MV-4-11 (cell line): ENCODE measurements around the gene KDM1B.

Experiments
- DNase-seq: peaks from one replicate; lab custom pipeline; 2025; lab: John Stamatoyannopoulos, UW

Gene KDM1B

GRCh38 chr6:18234564-18234963, 79.3 kb downstream of the KDM1B start:
- no peak for DNase-seq

GRCh38 chr6:18235524-18235923, 80.3 kb downstream of the KDM1B start:
- no peak for DNase-seq

GRCh38 chr6:18237167-18237566, 81.9 kb downstream of the KDM1B start:
- DNase-seq: no peak

GRCh38 chr6:18240230-18240629, 85.0 kb downstream of the KDM1B start:
- DNase-seq: no peak

DNA sequence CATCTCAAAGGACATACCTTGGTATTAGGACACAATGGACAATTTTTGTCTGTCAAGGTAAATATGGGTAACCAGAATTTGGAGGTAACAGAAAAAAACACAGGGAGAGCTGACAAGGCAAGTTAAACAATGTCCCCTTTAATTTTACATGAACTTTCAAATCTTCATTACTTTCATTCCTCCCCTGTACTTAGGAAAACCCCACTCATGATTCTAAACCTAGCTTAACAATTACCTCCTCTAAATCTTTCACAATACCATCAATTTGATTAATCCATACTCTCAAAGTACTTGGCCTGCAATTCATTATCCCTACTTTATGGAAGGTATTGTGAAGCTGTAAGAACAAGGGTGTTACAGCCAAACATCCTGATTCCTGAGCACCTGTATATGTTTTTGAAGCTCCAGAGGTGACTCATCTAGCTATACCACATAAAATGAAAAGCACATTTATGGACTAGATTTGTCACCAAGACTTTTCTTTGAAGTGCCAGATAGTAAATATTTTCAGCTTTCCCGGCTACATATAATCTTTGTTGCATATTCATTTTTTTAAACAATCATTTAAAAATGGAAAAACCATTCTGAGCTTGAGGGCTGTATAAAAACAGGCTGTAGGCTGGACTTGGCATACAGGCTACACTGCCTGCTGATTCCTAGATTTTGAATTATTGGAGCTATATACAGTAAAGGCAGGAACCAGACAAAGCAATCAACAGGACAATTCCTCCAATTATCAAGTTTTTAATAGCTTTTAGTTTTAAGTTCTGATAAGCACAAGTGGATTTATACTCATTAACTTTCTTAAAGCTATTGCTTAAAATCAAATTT, 86.2 kb downstream of the KDM1B start:
- no peak for DNase-seq

- DNase-seq: no peak
These were observed 87.0 kb downstream of the KDM1B start for GRCh38 chr6:18242062-18242851.

DNA sequence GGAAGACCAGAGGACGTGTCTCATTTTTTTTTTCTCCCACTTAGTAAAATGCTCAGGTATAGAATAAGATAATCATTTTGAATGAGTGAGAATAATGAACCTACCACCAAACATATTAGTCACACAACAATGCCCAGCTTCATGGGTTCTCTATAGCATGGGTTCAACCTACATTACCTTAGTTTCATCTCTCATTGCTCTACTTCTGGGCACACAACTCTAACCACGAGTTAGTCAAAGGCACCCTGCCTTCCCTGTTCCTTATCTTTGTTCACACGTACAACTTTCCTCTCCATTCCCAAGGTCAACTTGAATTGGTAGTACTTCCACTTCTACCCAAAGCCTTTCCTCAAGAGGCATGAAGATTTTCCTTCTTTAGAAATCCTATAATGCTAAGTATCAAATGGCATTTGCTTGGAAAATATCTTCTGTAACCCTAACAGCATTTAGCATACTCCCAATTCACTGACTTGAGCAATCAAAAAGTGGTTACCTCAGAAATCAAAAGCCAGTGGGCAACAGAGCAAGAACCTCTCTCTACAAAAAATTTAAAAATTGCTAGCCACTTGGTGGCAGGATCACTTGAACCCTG, 88.2 kb downstream of the KDM1B start:
- no peak for DNase-seq

DNA sequence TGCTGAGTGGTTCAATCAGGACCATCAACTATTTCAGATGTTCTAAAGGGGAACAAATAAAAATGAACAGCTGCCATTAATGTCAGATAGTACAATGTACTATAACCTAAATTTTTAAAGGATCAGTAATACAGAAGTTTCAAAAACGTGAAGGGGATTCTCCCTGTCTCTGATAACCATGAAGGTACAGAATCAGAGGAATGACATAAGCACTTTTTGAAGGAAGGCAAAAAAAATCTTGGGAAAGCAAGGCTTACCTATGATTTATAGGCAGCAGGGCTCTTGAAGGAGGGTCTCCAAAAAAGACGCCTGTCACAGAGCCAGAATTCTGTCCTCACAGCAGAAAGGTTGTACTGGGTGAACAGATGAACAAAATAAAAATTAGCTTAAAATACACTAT, 89.0 kb downstream of the KDM1B start:
- no peak for DNase-seq

DNA sequence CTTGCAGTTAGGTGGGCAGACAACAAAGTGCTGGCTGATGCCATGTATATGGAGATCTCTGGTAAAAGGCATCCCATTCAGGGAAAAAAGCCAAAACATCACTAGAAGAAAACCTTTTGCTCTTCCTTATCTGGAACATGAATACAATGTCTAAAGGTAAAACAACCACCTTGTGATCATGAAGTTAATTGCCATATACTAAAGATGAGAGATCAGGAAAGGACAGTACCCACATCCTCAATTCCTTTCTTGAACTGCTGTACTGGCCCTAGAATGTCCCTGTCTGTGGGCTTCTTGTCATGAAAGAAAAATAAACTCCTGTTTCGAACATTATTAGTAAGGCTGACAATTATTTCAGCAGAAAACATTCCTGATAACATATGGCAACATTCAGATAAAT, 89.9 kb downstream of the KDM1B start:
- DNase-seq: no peak

DNA sequence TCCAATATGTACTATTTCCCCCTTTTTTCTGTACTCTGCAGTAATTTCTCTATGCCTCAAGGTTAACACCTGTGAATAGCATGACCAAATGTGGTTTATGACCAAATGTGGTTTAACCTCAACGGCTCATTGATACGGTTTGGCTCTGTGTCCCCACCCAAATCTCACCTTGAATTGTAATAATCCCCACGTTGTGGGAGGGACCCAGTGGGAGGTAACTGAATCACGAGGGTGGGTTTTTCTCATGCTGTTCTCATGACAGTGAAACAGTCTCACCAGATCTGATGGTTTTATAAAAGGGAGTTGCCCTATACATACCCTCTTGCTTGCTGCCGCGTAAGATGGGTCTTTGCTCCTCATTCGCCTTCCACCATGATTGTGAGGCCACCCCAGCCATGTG, 90.4 kb downstream of the KDM1B start:
- DNase-seq: no peak

- DNase-seq: no peak
These were observed 91.0 kb downstream of the KDM1B start for GRCh38 chr6:18246205-18246604.

GRCh38 chr6:18247002-18247401, 91.8 kb downstream of the KDM1B start:
- DNase-seq: no peak

- DNase-seq: no peak
These were observed 93.5 kb downstream of the KDM1B start for GRCh38 chr6:18248698-18249097.

- peak; percentile 5 for DNase-seq
These were observed 94.0 kb downstream of the KDM1B start for GRCh38 chr6:18249271-18249670.

- no peak for DNase-seq
These were observed 98.4 kb downstream of the KDM1B start for GRCh38 chr6:18253635-18254034.

DNA sequence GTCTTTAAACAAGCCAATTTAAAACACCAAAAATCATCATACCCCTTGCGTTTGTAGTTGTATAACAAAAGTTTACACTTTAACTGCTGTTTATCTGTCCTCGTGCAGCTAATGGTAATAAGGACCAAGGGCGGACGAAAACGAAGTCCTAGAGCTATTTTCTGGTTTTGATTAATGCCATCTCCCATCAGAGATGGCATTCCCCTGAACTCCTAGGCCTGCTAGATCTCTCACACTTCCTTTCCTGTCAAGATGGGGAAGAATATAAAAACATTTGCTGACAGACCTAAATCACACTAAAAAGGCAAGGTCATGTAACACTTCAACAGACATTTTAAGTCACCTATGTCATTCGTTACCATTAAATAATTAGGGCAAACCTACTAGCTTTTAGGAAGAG, 99.6 kb downstream of the KDM1B start:
- DNase-seq: no peak

GRCh38 chr6:18259675-18260447, 104.6 kb downstream of the KDM1B start:
- DNase-seq: no peak

GRCh38 chr6:18260448-18261106, 105.4 kb downstream of the KDM1B start:
- DNase-seq: peak; percentile 84

DNA sequence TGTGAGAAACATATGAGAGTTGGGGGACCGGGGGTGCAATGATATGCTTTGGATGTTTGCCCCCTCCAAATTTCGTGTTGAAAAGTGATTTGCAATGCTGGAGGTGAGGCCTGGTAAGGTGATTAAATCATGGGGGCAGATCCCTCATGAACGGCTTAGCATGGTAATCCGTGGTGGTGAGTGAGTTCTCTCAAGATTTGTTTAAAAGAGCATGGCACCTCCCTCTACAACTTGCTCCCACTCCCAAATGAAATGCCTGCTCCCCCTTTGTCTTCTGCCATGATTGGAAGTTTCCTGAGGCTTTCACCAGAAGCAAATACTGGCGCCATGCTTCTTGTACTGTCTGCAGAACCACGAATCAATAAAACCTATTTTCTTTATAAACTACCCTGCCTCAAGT, 106.7 kb downstream of the KDM1B start:
- no peak for DNase-seq

GRCh38 chr6:18262702-18263417, 107.6 kb downstream of the KDM1B start:
- DNase-seq: no peak
